HepG2 (cell line): ENCODE data around the gene CHCHD6. TPM values are rescaled to one million over a fixed set of nuclear protein-coding genes. Genes with fewer than 3 reads are reported as not detected.

Source experiments
- ATAC-seq: fragments of 200-7000 bp; cut with Tn5 transposase; 3 replicates; pipeline ENCODE4 v1.9.1; 2020; ENCODE audit warnings: mild to moderate bottlenecking, moderate library complexity
- BruUV-seq: library from RNA; stranded (reverse); fragments of 400-500 nt; replicated peaks from 2 replicates; lab custom pipeline; 2021; lab: Mats Ljungman, UMichigan
- CTCF ChIA-PET: fragments of 300-600 bp; formaldehyde crosslinking; extraction: SDS; loops from one replicate; lab custom pipeline; 2021; ENCODE audit warnings: low total read pairs, inconsistent platforms, low intra/inter-chr PET ratio; lab: Yijun Ruan, JAX
- POLR2A ChIA-PET: fragments of 350-600 bp; sonication (Branson Sonifier 250); formaldehyde crosslinking; loops from one replicate; lab custom pipeline; 2020; ENCODE audit warnings: antibody characterized with exemption, inconsistent platforms; lab: Yijun Ruan, JAX
- DNase-seq: peaks from one replicate; pipeline ENCODE4 v3.0.0-alpha.2; 2015; ENCODE audit warnings: low spot score
- FAIRE-seq: peaks from 3 replicates; lab custom pipeline; 2011; peaks lifted over from hg19 to GRCh38; lab: Jason Lieb, UNC
- H2AFZ ChIP-seq: one replicate; pipeline ENCODE4 v1.6.1; 2011; ENCODE audit warnings: low read length, inconsistent platforms
- H3K27ac ChIP-seq: fragments of 300-600 bp; 3 replicates; pipeline ENCODE4 v1.8.0; 2011; ENCODE audit warnings: mixed run types, mild to moderate bottlenecking, mixed read lengths, low read length, inconsistent platforms; ENCODE audit not compliant: insufficient read depth; ENCODE audit errors: extremely low read length
- H3K27me3 ChIP-seq, 2 experiments: fragments of 200-600 bp in 1 of 2; 2 replicates in 1 of 2; 3 replicates in 1 of 2; pipeline versions ENCODE4 v1.6.0 to v1.8.0; 2011; ENCODE audit warnings: low read length in 2 of 2, mild to moderate bottlenecking in 2 of 2, moderate library complexity in 2 of 2, inconsistent platforms in 1 of 2; ENCODE audit not compliant: insufficient read depth in 2 of 2, control insufficient read depth in 1 of 2
- H3K36me3 ChIP-seq, 2 experiments: fragments of 200-600 bp in 1 of 2; replicated peaks in 1 of 2; 2 replicates in 1 of 2; 3 replicates in 1 of 2; pipeline versions ENCODE4 v1.5.1 to v1.8.0; 2011; ENCODE audit warnings: low read length in 2 of 2, inconsistent platforms in 1 of 2; ENCODE audit not compliant: insufficient read depth in 2 of 2, control insufficient read depth in 1 of 2
- H3K4me1 ChIP-seq: 2 replicates; pipeline ENCODE4 v1.5.1; 2012; ENCODE audit warnings: low read length, inconsistent platforms; ENCODE audit not compliant: insufficient read depth
- H3K4me2 ChIP-seq: 2 replicates; pipeline ENCODE4 v1.6.0; 2011; ENCODE audit warnings: low read depth, low read length, inconsistent platforms
- H3K4me3 ChIP-seq, 3 experiments: fragments of 200-600 bp in 1 of 3; sonication (generic), shearing (Covaris generic) in 1 of 3; replicated peaks in 1 of 3; 2 replicates each; pipeline ENCODE4 v1.5.1; 2011 to 2016; ENCODE audit warnings: low read length in 3 of 3, inconsistent platforms in 2 of 3, low read depth in 2 of 3, mild to moderate bottlenecking in 2 of 3, control low read depth in 1 of 3, mixed read lengths in 1 of 3; ENCODE audit not compliant: insufficient read depth in 1 of 3
- H3K79me2 ChIP-seq: one replicate; pipeline ENCODE4 v1.6.1; 2011; ENCODE audit warnings: low read length, inconsistent platforms; ENCODE audit not compliant: insufficient read depth
- H3K9ac ChIP-seq: 2 replicates; pipeline ENCODE4 v1.6.0; 2011; ENCODE audit warnings: mild to moderate bottlenecking, low read depth, low read length, inconsistent platforms; ENCODE audit not compliant: insufficient read depth
- H3K9me3 ChIP-seq: 2 replicates; pipeline ENCODE4 v1.5.1; 2012; ENCODE audit warnings: mild to moderate bottlenecking, low read length
- H4K20me1 ChIP-seq: 2 replicates; pipeline ENCODE4 v1.6.0; 2011; ENCODE audit warnings: inconsistent platforms, mild to moderate bottlenecking, low read length, moderate library complexity; ENCODE audit not compliant: insufficient read depth
- DPF2 ChIP-seq: sonication (generic); formaldehyde crosslinking; IDR thresholded peaks from 2 replicates; pipeline ENCODE4 v1.4.0; 2020; ENCODE audit warnings: mild to moderate bottlenecking, low read depth, missing genetic modification reagents, borderline replicate concordance
- EP300 ChIP-seq, 3 experiments: sonication (generic) in 1 of 3; formaldehyde crosslinking in 1 of 3; IDR thresholded peaks; 2 replicates each; pipeline versions ENCODE4 v1.5.1 to v1.6.1; 2011 to 2020; ENCODE audit warnings: low read depth in 2 of 3, low read length in 2 of 3, borderline replicate concordance in 1 of 3, improper control_type of control experiment in 1 of 3, mild to moderate bottlenecking in 1 of 3, missing genetic modification reagents in 1 of 3, moderate library complexity in 1 of 3
- ZBTB43 ChIP-seq: sonication (generic); formaldehyde crosslinking; conservative IDR thresholded peaks from 2 replicates; pipeline ENCODE4 v1.4.0; 2020; ENCODE audit warnings: missing genetic modification reagents
- ZMYM4 ChIP-seq: sonication (generic); formaldehyde crosslinking; IDR thresholded peaks from 2 replicates; pipeline ENCODE4 v1.8.1; 2023; ENCODE audit warnings: mild to moderate bottlenecking, missing genetic modification reagents
- ZNF629 ChIP-seq: sonication (generic); formaldehyde crosslinking; conservative IDR thresholded peaks from 2 replicates; pipeline ENCODE4 v1.5.0; 2020; ENCODE audit warnings: missing genetic modification reagents
- WGBS: methylation state at CpG from one replicate; pipeline ENCODE4 v1.1.6; 2017; ENCODE audit warnings: low lambda C conversion rate; 5-methylcytosine and 5-hydroxymethylcytosine counted together
- in situ Hi-C: cut with HindIII; loops from 2 replicates; pipeline ENCODE4 v1.10.0; 2017; ENCODE audit warnings: low pct_unique_long_range_greater_than_20kb; ENCODE audit not compliant: extremely low pct_ligation_motif_present
- intact Hi-C: fragments of 100-400 bp; cut with micrococcal nuclease; formaldehyde crosslinking; loops from one replicate; pipeline ENCODE4 v1.10.0; 2022; ENCODE audit not compliant: unreplicated experiment
- polyA plus RNA-seq, 8 experiments: library from polyadenylated mRNA; depleted of rRNA in 3 of 8; stranded (reverse) in 7 of 8; unstranded in 1 of 8; fragments of >200 nt; fragmentation: Illumina TruSeq in 4 of 8; extraction: Trizol in 4 of 8; gene quantifications; 2 replicates each; pipeline versions ENCODE4 v1.2.1 to v1.2.3, GENCODE V29; 2011 to 2016; ENCODE audit warnings: low read depth in 4 of 8, missing spikeins in 1 of 8, mixed read lengths in 1 of 8; ENCODE audit not compliant: insufficient read depth in 1 of 8
- total RNA-seq, 5 experiments: library from RNA; depleted of rRNA; stranded (reverse); fragments of >200 nt; fragmentation: Illumina TruSeq; extraction: Trizol; gene quantifications; 2 replicates each; pipeline ENCODE4 v1.2.3, GENCODE V29; 2016; ENCODE audit warnings: low read depth in 1 of 5

CHCHD6 gene
- total and polyA plus RNA-seq, 2 of the 13 experiments (the other 11 are each of a cell fraction or from before 2014, with no cell fraction given), result 20.3 to 20.8 TPM

DNA sequence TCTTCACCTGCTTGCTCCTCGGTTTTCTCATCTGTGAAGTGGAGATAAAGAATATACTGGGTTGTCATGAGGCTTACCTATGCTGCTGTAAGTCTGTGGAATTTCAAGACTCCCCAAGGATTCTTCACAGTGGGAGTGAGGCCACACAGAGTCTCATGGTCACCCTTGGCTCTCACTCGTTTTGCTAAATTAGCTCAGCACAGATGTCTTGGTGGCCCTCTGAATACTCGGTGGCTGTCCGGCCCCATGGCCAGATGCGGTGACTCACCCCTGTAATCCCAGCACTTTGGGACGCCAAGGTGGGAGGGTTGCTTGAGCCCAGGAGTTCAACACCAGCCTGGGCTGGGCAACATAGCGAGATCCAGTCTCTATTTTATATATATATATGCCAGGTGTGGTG lies 5.0 kb upstream of the CHCHD6 start:
- H4K20me1 ChIP-seq, result no peaks in the 10 kb centered on the region
- no peak for DNase-seq
- H3K27me3 ChIP-seq, result peaks cover 0 to 5% of the 10 kb centered on the region in 2 experiments; a peak in 2 of 5 replicates
- peaks cover 5% of the 10 kb centered on the region; the same call in 1 of the 2 replicates for H3K9me3 ChIP-seq
- POLR2A ChIA-PET, result no interaction called here
- FAIRE-seq, result no peak
- CTCF ChIA-PET, result no interaction called here
- TF ChIP-seq EP300 (IDR thresholded peaks at IDR 0.05; ENCODE audit: low read depth in 2 of 2, low read length in 2 of 2) (no peak), EP300 (CRISPR knock-in tag; IDR thresholded peaks at IDR 0.05; ENCODE audit: borderline replicate concordance) (no peak), ZMYM4 (CRISPR knock-in tag) (no peak), DPF2 (CRISPR knock-in tag) (no peak), ZNF629 (CRISPR knock-in tag) (no peak), ZBTB43 (CRISPR knock-in tag) (no peak)
- no peaks in the 10 kb centered on the region for H3K36me3 ChIP-seq
- H2AFZ ChIP-seq, result no peak overlapping the region
- no TSS peak for BruUV-seq
- ATAC-seq, result no peak
- in situ Hi-C loops, result no loop called here
- H3K79me2 ChIP-seq, result no peaks in the 10 kb centered on the region
- peaks cover 11% of the 10 kb centered on the region for H3K4me1 ChIP-seq
- no peak overlapping the region for H3K27ac ChIP-seq
- H3K4me3 ChIP-seq, result no peak overlapping the region
- intact Hi-C loops, result no loop called here
- no peak overlapping the region for H3K9ac ChIP-seq
- WGBS, result 27% methylated on average over 3 of the region's 7 CpGs
- H3K4me2 ChIP-seq, result no peak overlapping the region
